Prostate gland (tissue), 2 donors: Measurements from ENCODE around the gene KRT72.

ENCODE experiments used
- POLR2A ChIP-seq: fragments of 450-650 bp; IDR thresholded peaks from one replicate; pipeline ENCODE4 v1.6.1; 2016; ENCODE audit warnings: antibody characterized with exemption, mild to moderate bottlenecking
- POLR2AphosphoS5 ChIP-seq: sonication (generic); formaldehyde crosslinking; IDR thresholded peaks from one replicate; pipeline ENCODE4 v1.6.1; 2017; ENCODE audit warnings: antibody characterized with exemption
- TF ChIP-seq, protein P1 (sequence below), 4 experiments: fragments of 200-600 bp in 2 of 4; fragments of 450-650 bp in 2 of 4; sonication (generic) in 2 of 4; IDR thresholded peaks; 1 replicate in 3 of 4; 2 replicates in 1 of 4; pipeline ENCODE4 v1.5.1; 2016 to 2019; ENCODE audit warnings: antibody characterized with exemption in 4 of 4, mild to moderate bottlenecking in 2 of 4, moderate library complexity in 2 of 4

DNA sequence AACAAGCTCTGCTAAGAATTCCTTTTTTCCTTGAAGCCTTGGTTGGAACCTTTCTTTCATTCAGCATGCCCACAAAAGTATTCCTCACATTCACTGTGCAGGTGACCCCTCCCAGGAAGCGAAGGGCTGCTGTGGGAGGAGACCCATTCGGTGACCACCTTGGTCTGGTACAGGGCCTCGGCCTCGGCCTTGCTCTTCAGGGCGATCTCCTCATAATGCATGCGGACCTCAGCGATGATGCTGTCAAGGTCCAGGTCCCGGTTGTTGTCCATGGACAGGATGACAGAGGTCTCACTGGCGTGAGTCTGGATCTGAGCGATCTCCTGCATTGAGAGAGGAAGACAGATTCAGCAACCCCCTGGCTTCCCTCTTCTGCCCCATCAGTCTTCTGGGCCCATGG, 30.8 kb downstream of the KRT72 start:
- TF ChIP-seq, protein P1, sequence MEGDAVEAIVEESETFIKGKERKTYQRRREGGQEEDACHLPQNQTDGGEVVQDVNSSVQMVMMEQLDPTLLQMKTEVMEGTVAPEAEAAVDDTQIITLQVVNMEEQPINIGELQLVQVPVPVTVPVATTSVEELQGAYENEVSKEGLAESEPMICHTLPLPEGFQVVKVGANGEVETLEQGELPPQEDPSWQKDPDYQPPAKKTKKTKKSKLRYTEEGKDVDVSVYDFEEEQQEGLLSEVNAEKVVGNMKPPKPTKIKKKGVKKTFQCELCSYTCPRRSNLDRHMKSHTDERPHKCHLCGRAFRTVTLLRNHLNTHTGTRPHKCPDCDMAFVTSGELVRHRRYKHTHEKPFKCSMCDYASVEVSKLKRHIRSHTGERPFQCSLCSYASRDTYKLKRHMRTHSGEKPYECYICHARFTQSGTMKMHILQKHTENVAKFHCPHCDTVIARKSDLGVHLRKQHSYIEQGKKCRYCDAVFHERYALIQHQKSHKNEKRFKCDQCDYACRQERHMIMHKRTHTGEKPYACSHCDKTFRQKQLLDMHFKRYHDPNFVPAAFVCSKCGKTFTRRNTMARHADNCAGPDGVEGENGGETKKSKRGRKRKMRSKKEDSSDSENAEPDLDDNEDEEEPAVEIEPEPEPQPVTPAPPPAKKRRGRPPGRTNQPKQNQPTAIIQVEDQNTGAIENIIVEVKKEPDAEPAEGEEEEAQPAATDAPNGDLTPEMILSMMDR (IDR thresholded peaks at IDR 0.05): no peak
- TF ChIP-seq POLR2A (no peak), POLR2AphosphoS5 (no peak)
